HFFc6 (cell line): Measurements from ENCODE around the gene EPB41. TPM values are rescaled to one million over a fixed set of nuclear protein-coding genes. Genes with fewer than 3 reads are reported as not detected.
"Not testable (repeated sequence)": the region's sequence is repeated elsewhere in the genome, so short reads cannot be mapped to it uniquely, and the experiment has no call there.

ENCODE experiments used
- DNase-seq: peaks from one replicate; pipeline ENCODE4 v3.0.0-alpha.2; 2018
- H3K27ac Mint-ChIP-seq: 2 replicates; pipeline ENCODE4 v1.8.0; 2020; ENCODE audit warnings: mild to moderate bottlenecking, mixed read lengths
- H3K27me3 Mint-ChIP-seq: 2 replicates; pipeline ENCODE4 v1.8.0; 2021; ENCODE audit warnings: mild to moderate bottlenecking, moderate library complexity, mixed read lengths; ENCODE audit not compliant: insufficient read depth
- H3K36me3 Mint-ChIP-seq: 2 replicates; pipeline ENCODE4 v1.8.0; 2021; ENCODE audit warnings: low read depth, mixed read lengths
- H3K4me1 Mint-ChIP-seq: 2 replicates; pipeline ENCODE4 v1.8.0; 2020; ENCODE audit warnings: low read depth, mixed read lengths
- H3K4me3 Mint-ChIP-seq: 2 replicates; pipeline ENCODE4 v1.8.0; 2020; ENCODE audit warnings: mild to moderate bottlenecking, moderate library complexity, mixed read lengths
- H3K9me3 Mint-ChIP-seq: 2 replicates; pipeline ENCODE4 v1.8.0; 2020; ENCODE audit warnings: mild to moderate bottlenecking, mixed read lengths
- CTCF ChIP-seq: fragments of 200-600 bp; sonication (generic); IDR thresholded peaks from 2 replicates; pipeline ENCODE4 v1.5.0; 2021; ENCODE audit warnings: antibody characterized with exemption, mild to moderate bottlenecking
- total RNA-seq, 6 experiments: library from RNA; stranded (reverse); fragmentation: NEBNext Ultra II Directional; extraction: Animal tissue kit (Norgen Biotek cat#: 25700); gene quantifications; 2 replicates in 1 of 6; 3 replicates in 5 of 6; pipeline ENCODE4 v1.2.3, GENCODE V29; 2021

The EPB41 gene
- total RNA-seq, 6 experiments from 2014 or later = 2.4 to 8.8 (median 3.4) TPM

DNA sequence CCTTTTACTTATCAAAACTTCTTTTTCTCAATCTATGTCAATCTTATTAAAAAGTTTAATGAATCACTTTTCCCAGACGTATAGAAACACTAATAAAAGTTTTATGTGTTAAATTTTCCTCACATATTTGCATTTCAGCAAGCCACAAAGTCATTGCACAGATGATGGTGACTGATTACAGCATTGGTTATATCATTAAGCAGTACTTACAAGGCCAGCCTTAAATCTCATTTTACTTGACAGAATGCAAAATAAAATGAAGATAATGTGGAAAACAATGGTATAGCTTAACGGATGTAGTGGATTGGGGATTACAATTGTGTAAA, 169.8 kb downstream of the EPB41 start:
- Mint-ChIP-seq H3K4me3 (no peak overlapping the region), H3K27ac (no peak overlapping the region), H3K4me1 (no peaks in the 10 kb centered on the region), H3K9me3 (no peaks in the 10 kb centered on the region), H3K36me3 (no peaks in the 10 kb centered on the region), H3K27me3 (peaks cover under 1% of the 10 kb centered on the region; the same call in 1 of the 2 replicates)
- TF ChIP-seq CTCF = no peak
- DNase-seq = no peak

- Mint-ChIP-seq H3K9me3 (no peaks in the 10 kb centered on the region), H3K36me3 (no peaks in the 10 kb centered on the region; the same call in 1 of the 2 replicates), H3K4me3 (no peak overlapping the region), H3K27me3 (no peaks in the 10 kb centered on the region; the same call in 1 of the 2 replicates), H3K27ac (no peak overlapping the region), H3K4me1 (no peaks in the 10 kb centered on the region; the same call in 1 of the 2 replicates)
- no peak for TF ChIP-seq CTCF
- no peak for DNase-seq
These were observed 176.7 kb downstream of the EPB41 start for GRCh38 chr1:29090937-29091618.

GRCh38 chr1:29092704-29093103, 178.3 kb downstream of the EPB41 start:
- not testable (repeated sequence) for DNase-seq, H3K4me1 Mint-ChIP-seq, H3K27me3 Mint-ChIP-seq, H3K4me3 Mint-ChIP-seq, H3K36me3 Mint-ChIP-seq, H3K9me3 Mint-ChIP-seq, H3K27ac Mint-ChIP-seq

GRCh38 chr1:29094433-29094832, 180.1 kb downstream of the EPB41 start:
- no peak overlapping the region for H3K27ac Mint-ChIP-seq
- no peaks in the 10 kb centered on the region; the same call in 1 of the 2 replicates for H3K27me3 Mint-ChIP-seq
- H3K36me3 Mint-ChIP-seq = no peaks in the 10 kb centered on the region; the same call in 1 of the 2 replicates
- no peaks in the 10 kb centered on the region; the same call in 1 of the 2 replicates for H3K4me1 Mint-ChIP-seq
- TF ChIP-seq CTCF = no peak
- no peak overlapping the region for H3K4me3 Mint-ChIP-seq
- H3K9me3 Mint-ChIP-seq = no peaks in the 10 kb centered on the region
- no peak for DNase-seq

GRCh38 chr1:29094954-29095353, 180.6 kb downstream of the EPB41 start:
- Mint-ChIP-seq H3K9me3 (no peaks in the 10 kb centered on the region), H3K27ac (no peak overlapping the region), H3K4me3 (no peak overlapping the region), H3K27me3 (no peaks in the 10 kb centered on the region; the same call in 1 of the 2 replicates), H3K36me3 (no peaks in the 10 kb centered on the region; the same call in 1 of the 2 replicates), H3K4me1 (no peaks in the 10 kb centered on the region; the same call in 1 of the 2 replicates)
- no peak for DNase-seq
- no peak for TF ChIP-seq CTCF

- Mint-ChIP-seq H3K4me3 (no peak overlapping the region), H3K4me1 (no peaks in the 10 kb centered on the region; the same call in 1 of the 2 replicates), H3K27me3 (no peaks in the 10 kb centered on the region; the same call in 1 of the 2 replicates), H3K9me3 (no peaks in the 10 kb centered on the region), H3K36me3 (no peaks in the 10 kb centered on the region; the same call in 1 of the 2 replicates), H3K27ac (no peak overlapping the region)
- TF ChIP-seq CTCF = no peak
- DNase-seq = no peak
These were observed 182.0 kb downstream of the EPB41 start for GRCh38 chr1:29096231-29096886.
